ENCODE results near the gene USP48.

The USP48 gene

DNA sequence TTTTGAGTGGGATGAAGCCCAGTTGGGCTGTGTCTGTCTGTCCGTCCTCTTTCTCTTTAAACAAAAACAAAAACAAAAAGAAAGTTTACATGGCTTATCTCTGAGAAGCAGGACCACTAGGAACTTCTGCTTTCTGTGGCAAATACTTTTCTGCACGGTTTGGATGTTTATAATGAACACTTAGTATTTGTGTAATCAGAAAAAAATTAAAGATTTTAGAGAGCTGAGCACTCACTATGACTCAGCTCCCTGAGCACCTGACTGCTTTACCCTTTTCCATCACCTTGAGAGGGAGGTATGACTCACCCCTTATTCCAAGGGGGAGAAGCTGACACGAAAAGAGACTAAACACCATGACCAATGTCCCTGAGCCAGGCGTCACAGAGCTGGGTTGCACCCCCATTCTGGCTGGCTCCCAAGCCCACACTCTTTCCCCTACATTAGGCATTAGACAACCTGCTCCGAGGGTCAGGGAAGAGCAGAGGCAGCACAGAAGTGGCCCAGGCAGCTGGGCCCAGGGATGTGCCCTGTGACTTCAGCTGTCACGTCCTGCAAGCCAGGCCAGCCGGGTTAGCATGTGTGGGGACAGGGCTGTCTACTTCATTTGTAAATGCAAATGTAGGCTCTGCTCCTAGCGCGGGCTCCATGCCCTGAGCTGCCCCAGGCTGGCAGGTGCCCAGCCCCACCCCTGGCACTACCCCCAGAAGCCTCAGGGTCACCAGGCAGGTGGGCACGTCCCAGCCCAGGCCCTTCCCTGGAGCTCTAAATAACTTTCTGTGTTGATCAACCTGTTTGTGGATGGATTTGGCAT, 144.2 kb downstream of the USP48 start:
- H3K4me3 ChIP-seq (ENCODE audit: low read depth, low read length): no peak overlapping the region
- TF ChIP-seq, protein P1, sequence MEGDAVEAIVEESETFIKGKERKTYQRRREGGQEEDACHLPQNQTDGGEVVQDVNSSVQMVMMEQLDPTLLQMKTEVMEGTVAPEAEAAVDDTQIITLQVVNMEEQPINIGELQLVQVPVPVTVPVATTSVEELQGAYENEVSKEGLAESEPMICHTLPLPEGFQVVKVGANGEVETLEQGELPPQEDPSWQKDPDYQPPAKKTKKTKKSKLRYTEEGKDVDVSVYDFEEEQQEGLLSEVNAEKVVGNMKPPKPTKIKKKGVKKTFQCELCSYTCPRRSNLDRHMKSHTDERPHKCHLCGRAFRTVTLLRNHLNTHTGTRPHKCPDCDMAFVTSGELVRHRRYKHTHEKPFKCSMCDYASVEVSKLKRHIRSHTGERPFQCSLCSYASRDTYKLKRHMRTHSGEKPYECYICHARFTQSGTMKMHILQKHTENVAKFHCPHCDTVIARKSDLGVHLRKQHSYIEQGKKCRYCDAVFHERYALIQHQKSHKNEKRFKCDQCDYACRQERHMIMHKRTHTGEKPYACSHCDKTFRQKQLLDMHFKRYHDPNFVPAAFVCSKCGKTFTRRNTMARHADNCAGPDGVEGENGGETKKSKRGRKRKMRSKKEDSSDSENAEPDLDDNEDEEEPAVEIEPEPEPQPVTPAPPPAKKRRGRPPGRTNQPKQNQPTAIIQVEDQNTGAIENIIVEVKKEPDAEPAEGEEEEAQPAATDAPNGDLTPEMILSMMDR (IDR thresholded peaks at IDR 0.05; ENCODE audit: insufficient read depth, low read depth, low read length, missing control alignments): no peak
- no peak for DNase-seq (ENCODE audit: low read depth)

DNA sequence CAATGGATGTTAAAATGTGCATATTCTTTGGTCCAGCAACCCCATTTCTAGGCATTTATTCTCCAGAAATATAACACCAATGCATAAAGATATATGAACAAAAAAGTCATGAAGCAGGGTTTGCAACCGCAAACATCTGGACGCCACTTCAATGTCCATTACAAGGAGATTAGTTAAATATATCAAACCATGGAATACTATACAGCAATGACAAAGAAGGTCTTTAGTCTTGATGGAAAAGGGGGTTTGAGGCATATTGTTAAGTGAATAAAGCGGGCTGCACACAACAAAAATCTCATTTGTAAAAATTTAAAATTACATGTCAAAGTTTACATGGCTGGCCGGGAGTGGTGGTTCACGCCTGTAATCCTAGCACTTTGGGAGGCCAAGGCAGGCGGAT, 145.4 kb downstream of the USP48 start:
- no peak for DNase-seq (ENCODE audit: low read depth)
- TF ChIP-seq, protein P1 (IDR thresholded peaks at IDR 0.05; ENCODE audit: insufficient read depth, low read depth, low read length, missing control alignments): no peak
- no peak overlapping the region for H3K4me3 ChIP-seq (ENCODE audit: low read depth, low read length)

DNA sequence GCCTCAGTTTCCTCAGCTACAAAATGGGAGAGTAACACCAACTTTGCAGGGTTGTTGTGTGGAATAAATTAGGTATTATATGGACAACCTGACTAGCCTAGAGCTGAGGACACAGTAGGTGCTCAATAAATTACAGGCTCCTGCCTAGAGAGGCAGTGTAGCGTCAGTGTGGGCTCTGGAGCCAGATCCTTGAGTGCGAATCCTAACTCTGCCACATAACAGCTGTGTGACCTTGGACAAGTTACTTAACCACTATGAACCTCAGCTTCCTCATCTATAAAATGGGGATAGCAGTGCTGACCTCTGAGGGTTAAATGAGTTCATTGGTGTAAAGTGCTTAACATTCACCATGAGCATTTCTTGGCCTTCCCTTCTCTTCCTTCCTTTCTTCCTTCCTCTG, 146.9 kb downstream of the USP48 start:
- DNase-seq (ENCODE audit: low read depth): no peak
- H3K4me3 ChIP-seq (ENCODE audit: low read depth, low read length): no peak overlapping the region
- TF ChIP-seq, protein P1 (IDR thresholded peaks at IDR 0.05; ENCODE audit: insufficient read depth, low read depth, low read length, missing control alignments): no peak

DNA sequence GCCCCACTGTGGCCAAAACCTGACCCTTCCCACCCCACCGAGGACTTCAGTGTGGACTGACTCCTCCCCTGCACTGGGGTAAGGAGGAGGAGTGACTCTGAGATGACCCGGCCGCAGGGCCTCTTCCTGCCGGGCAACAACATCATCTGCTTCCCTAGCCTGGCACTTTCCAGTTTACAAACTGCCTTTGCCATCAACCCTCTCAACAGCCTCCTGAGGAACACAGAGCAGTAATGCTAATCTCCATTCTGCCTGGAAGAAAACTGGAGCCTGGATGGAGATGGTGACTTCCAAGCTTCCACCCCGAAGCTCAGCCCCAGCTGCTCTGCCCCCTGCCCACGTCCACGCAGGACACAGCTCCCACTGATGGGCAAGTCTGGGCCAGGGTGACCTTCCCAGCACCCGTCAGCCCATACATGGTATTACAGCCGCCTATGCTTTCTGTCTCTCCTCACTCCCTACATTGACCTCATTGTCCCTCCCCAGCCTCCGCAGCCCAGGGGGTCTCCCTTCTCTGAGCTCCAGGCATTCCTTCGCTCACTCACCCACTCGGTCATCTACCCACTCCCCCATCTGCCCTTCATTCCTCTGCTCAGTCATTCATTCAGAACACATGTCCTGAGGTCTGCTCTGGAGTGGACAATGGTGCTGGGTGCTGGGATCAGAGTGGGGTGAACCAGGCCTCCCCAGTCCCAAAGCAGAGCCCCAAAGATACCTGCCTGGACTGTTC, 148.0 kb downstream of the USP48 start:
- no peak overlapping the region for H3K4me3 ChIP-seq (ENCODE audit: low read depth, low read length)
- DNase-seq (ENCODE audit: low read depth): no peak
- TF ChIP-seq, protein P1 (IDR thresholded peaks at IDR 0.05; ENCODE audit: insufficient read depth, low read depth, low read length, missing control alignments): no peak

DNA sequence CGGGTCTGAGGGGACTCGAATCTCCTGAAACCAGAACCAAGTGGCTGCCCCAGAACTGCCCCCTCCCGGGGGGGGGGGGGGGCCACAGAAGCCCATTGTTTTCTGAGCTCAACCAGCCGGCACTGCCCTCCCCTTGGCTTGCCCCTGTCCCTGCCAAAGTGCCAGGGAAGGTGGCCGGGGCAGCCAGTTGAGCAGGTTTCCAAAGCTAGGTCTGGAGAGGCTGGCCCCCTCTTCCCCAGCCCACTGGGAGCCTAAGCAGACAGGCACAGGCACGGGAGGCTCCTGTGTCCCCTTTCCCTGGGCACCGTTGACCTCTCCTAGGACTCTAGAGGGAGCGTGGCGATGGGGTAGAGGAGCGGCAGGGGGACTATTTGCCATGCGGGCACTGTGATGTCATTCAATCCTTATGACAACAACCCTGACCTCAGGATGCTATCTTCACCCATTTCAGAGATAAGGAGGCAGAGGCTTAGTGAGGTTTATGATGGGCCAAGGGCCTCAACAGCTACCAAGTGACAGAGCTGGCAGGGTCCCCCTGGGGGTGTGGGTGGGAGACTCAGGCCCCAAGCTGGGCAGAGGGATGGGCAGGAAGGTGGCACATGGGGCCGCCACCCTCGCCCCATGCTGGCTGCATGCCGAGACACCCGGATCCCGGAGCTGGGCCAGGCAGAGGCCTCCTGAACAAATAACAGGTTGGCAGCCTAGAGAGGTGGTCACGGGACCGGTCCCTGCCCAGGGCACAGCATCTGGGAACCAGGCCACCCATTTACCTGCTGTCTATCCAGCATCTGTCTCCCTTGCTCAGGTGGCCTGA, 148.8 kb downstream of the USP48 start:
- no peak overlapping the region for H3K4me3 ChIP-seq (ENCODE audit: low read depth, low read length)
- no peak for DNase-seq (ENCODE audit: low read depth)

GRCh38 chr1:21633141-21633755, 149.7 kb downstream of the USP48 start:
- DNase-seq (ENCODE audit: low read depth): no peak
- H3K4me3 ChIP-seq (ENCODE audit: low read depth, low read length): no peak overlapping the region
- TF ChIP-seq, protein P1 (IDR thresholded peaks at IDR 0.05; ENCODE audit: insufficient read depth, low read depth, low read length, missing control alignments): no peak

More for the DNA sequence above, 148.8 kb downstream of the USP48 start:
- TF ChIP-seq, protein P1 (IDR thresholded peaks at IDR 0.05; ENCODE audit: insufficient read depth, low read depth, low read length, missing control alignments): no peak
